Activated T-cell treated with anti-CD3 and anti-CD28 coated beads, Interleukin-2, amount 50 U/mL, for 4 hours (primary cell): ENCODE results near the gene ENTR1. TPM values are rescaled to one million over a fixed set of nuclear protein-coding genes. Genes with fewer than 3 reads are reported as not detected.
"Not testable (repeated sequence)": the region's sequence is repeated elsewhere in the genome, so short reads cannot be mapped to it uniquely, and the experiment has no call there.

ENCODE experiments used
- ATAC-seq, 2 donors: fragments of 200-7000 bp; cut with Tn5 transposase; one replicate each; pipeline ENCODE4 v1.10.0; 2021
- DNase-seq: peaks from one replicate; pipeline ENCODE4 v3.0.0-alpha.2; 2020
- H3K27me3 Mint-ChIP-seq: one replicate; pipeline ENCODE4 v1.8.0; 2021; ENCODE audit warnings: low read depth, mixed read lengths
- H3K36me3 Mint-ChIP-seq: one replicate; pipeline ENCODE4 v1.8.0; 2022; ENCODE audit warnings: mixed read lengths; ENCODE audit not compliant: insufficient read depth
- H3K4me1 Mint-ChIP-seq: one replicate; pipeline ENCODE4 v1.8.0; 2021; ENCODE audit warnings: low read depth, mixed read lengths
- H3K4me3 Mint-ChIP-seq: one replicate; pipeline ENCODE4 v1.8.0; 2021; ENCODE audit warnings: mild to moderate bottlenecking, moderate library complexity, mixed read lengths
- H3K9me3 Mint-ChIP-seq: one replicate; pipeline ENCODE4 v1.8.0; 2021; ENCODE audit warnings: mixed read lengths
- total RNA-seq, 3 donors: library from RNA; stranded (reverse); gene quantifications; one replicate each; pipeline ENCODE4 v1.2.1, GENCODE V29; 2021

ENTR1 gene
- total RNA-seq, 3 donors from 2014 or later, result 52.8 to 65.0 (median 59.9) TPM

DNA sequence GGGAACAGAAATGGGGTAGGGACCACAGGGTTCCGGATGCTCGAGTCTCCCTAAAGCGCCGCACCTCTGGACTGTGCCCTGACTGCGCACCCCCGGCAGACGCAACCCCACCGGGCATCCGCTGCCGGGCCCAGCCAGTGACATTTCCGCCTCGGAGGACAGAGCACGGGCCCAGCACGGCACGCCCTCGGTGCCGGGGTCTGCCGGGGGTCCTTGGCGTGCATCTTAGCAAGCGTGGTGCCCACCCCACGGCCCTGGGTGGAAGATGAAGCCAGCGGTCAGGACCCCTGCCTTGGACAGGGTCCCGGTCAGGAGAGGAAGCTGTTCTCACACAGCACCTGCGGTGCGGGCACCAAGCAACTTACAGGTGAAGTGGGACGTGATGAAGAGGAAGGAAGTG lies 22.2 kb upstream of the ENTR1 start:
- DNase-seq, result no peak

DNA sequence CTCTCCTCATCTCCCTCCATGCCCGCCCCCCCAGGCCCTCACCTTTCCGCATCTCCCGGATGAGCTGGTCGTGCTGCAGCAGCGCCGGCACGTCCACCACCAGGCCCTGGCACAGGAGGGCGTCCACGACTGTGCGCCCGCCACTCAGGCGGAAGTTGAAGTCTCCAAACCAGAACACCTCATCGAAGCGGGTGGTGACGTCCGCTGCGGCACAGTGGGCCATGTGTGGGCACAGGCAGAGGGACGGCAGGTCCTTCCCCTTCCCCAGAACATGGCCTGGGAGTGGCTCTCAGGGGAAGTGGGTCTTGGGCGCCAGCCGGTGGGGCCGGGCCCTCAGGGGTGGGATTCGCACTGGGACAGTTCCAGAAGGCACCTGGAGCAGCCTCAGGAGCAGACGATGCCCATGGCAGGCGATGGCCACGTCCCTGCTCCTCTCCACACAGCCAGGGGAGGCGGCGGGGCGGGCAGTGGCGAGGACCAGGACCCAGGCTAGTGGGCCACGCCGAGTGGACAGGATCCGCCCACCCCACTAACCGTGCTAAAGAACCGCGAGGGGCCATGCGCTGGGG lies 21.5 kb upstream of the ENTR1 start:
- DNase-seq (no peak), ATAC-seq (no peak)
- Mint-ChIP-seq H3K4me3 (no peak overlapping the region), H3K27me3 (no peaks in the 10 kb centered on the region), H3K4me1 (peaks cover 10% of the 10 kb centered on the region), H3K36me3 (peaks cover 5% of the 10 kb centered on the region), H3K9me3 (no peaks in the 10 kb centered on the region)

More for the DNA sequence above, 22.2 kb upstream of the ENTR1 start:
- no peak for ATAC-seq
- H3K4me3 Mint-ChIP-seq, result no peak overlapping the region
- H3K36me3 Mint-ChIP-seq, result peaks cover 5% of the 10 kb centered on the region
- no peaks in the 10 kb centered on the region for H3K27me3 Mint-ChIP-seq
- peaks cover 18% of the 10 kb centered on the region for H3K4me1 Mint-ChIP-seq
- H3K9me3 Mint-ChIP-seq, result no peaks in the 10 kb centered on the region

DNA sequence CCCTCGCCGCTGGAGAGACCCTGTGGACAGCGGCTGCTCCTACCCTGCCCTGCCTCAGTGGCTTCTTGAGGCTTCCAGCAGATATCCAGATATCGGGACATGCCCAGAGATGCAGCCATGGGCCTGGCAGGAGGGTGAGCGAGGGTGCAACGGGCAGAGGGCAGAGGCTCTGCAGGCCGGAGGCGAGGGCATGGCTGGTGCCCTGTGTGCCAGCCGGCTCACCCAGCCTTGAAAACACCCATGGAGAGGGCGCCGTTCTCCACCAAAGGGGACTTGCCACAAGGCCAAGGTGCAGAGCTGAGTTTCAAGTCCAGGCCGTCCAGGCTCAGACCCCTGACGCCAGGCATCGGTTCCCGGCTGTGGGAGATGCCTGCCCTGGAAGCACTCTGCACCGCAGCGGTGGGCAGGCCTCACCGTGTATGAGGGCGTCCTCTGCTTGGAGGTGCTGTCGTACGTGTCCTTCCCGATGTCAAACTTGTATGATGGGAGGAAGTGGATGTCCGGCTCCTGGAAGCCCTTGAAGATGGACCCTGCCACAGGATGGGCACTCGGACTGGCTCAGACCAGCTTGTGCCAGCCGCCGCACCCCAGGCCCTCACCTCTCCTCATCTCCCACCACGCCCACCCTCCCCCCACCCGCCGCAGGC lies 20.3 kb upstream of the ENTR1 start:
- Mint-ChIP-seq H3K36me3 (peaks cover 2% of the 10 kb centered on the region), H3K4me1 (no peaks in the 10 kb centered on the region), H3K4me3 (no peak overlapping the region), H3K9me3 (no peaks in the 10 kb centered on the region), H3K27me3 (no peaks in the 10 kb centered on the region)
- ATAC-seq (no peak), DNase-seq (no peak)

DNA sequence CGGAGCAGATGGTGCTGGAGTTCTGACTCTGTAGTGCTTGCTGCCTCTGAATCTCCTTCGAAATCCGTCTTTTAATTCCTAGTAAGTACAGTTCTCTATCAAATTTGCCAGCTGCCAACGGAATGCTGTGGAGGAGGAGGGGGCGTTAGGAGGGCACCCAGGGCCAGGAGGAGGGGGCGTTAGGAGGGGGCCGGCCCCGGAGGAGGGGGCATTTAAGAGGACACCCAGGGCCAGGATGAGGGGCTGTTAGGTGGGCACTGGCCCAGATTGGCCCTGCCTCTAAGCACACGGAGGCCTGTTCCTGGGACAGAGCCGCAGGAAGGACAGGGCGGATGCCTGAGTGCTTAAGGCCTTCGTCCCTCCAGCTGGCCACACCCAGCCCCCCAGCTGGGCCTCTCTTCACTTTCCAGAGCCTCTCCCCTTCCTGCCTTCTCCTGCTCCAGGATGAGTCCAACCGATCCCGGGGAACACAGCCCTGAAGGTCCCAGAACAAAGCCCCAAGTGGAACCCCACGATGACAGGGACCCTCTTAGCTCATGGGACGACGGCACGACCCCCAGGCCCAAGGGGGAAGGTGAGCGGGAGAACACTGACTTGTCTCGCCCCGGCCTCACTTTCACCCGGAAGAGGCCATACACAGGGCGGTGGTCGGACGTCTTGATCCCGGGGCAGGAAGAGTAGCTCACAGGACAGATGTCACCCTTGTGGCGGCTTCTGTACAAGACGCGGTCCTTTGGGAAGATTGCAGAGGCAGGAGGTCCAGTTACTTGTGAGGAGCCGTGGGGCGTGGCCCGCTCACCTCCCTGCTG lies 19.5 kb upstream of the ENTR1 start:
- H3K27me3 Mint-ChIP-seq, result no peaks in the 10 kb centered on the region
- DNase-seq (no peak), ATAC-seq (no peak)
- H3K4me1 Mint-ChIP-seq, result no peaks in the 10 kb centered on the region
- no peaks in the 10 kb centered on the region for H3K9me3 Mint-ChIP-seq
- peaks cover 2% of the 10 kb centered on the region for H3K36me3 Mint-ChIP-seq
- no peak overlapping the region for H3K4me3 Mint-ChIP-seq

DNA sequence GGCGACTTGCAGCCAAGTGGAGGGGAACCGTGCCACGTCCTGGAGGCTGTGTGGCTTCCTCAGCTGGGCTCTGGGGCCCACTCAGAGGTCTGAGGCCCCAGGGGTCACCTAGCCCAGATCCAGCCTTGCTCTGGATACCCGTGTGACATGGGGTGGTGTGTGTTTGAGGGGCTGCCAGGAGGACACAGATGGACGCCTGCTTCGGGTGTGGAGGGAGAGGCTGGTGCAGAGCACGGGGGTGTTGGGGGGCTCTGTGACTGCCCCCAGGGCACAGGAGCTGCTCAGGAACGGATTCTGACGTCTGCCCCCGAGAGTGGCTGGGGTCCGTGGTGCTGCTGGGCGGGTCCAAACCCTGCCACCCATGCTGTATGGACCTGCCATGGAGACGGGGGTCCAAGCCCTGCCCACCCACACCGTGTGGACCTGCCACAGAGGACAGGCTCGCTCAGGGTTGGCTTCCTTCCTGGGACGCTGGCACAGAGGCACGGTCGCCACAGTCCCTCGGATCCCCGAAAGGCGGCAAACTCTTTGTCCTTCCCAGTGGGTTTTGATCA lies 18.7 kb upstream of the ENTR1 start:
- DNase-seq (no peak), ATAC-seq (no peak)
- Mint-ChIP-seq H3K36me3 (peaks cover 2% of the 10 kb centered on the region), H3K9me3 (no peaks in the 10 kb centered on the region), H3K4me1 (no peaks in the 10 kb centered on the region), H3K4me3 (no peak overlapping the region), H3K27me3 (no peaks in the 10 kb centered on the region)

DNA sequence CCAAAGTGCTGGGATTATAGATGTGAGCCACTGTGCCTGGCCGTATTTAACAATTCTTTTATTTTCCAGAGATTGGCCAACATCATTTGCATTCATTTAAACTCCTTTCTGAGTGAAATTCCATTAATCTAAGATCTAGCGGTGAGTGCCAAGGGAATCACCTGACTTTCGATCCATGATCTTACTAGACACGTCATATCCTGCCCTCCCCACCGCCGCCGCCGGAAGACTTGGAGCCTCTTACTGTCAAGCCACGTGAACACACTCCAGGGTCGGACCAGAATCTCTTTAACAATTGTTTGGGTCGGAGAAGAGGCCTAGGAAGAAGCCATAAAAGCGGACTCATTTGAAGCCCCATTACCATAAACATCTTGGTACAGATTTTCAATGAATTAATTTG lies 16.4 kb upstream of the ENTR1 start:
- no peak for DNase-seq
- Mint-ChIP-seq H3K27me3 (no peaks in the 10 kb centered on the region), H3K36me3 (peaks cover 6% of the 10 kb centered on the region), H3K9me3 (no peaks in the 10 kb centered on the region), H3K4me1 (no peaks in the 10 kb centered on the region), H3K4me3 (no peak overlapping the region)
- ATAC-seq, result no peak

DNA sequence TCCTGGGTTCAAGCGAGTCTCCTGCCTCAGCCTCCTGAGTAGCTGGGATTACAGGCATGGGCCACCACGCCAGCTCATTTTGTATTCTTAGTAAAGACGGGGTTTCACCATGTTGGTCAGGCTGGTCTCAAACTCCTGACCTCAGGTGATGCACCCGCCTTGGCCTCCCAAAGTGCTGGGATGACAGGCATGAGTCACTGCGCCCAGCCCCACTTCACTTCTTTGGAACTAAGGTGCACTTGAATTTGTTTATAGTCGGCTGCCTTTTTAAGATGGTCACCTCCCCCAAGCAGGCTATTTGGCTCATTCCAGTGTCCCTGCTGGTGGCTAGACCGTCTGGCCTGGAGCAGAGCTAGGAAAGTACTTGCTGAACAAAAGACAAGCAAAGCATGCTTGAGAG lies 15.0 kb upstream of the ENTR1 start:
- ATAC-seq, H3K9me3 Mint-ChIP-seq, DNase-seq, H3K4me1 Mint-ChIP-seq, H3K36me3 Mint-ChIP-seq, H3K4me3 Mint-ChIP-seq, H3K27me3 Mint-ChIP-seq: not testable (repeated sequence)

DNA sequence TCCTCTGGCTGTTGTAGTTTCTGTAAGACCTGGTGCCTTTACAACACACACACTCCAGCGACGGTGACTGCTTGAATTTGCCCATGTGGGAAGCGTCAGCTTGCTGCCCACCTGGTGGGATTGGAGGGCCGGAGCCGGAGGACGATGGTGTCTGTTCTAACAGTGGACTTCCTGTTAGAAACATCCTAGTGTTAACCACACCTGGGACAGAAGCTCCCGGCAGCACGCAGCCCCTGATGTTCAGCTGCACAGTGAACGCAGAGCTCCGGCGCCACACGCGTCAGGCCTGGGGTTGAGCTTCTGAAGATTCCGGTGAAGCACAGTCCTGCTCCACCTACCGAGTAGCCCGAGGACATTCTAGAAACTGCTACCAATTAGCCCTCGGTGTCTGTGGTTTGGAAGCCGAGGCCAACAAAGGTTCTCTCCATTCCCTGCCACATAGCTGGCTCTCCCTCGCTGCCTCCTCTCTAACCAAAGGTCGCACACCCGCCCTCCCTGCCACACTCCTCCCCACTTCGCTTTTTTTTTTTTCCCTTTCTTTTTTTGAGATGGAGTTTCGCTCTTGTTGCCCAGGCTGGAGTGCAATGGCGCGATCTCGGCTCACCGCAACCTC lies 14.4 kb upstream of the ENTR1 start:
- Mint-ChIP-seq H3K36me3 (peaks cover 6% of the 10 kb centered on the region), H3K4me1 (no peaks in the 10 kb centered on the region), H3K9me3 (no peaks in the 10 kb centered on the region), H3K4me3 (no peak overlapping the region), H3K27me3 (no peaks in the 10 kb centered on the region)
- DNase-seq, result no peak
- peak in 1 of 2 donors; percentile 7 for ATAC-seq

DNA sequence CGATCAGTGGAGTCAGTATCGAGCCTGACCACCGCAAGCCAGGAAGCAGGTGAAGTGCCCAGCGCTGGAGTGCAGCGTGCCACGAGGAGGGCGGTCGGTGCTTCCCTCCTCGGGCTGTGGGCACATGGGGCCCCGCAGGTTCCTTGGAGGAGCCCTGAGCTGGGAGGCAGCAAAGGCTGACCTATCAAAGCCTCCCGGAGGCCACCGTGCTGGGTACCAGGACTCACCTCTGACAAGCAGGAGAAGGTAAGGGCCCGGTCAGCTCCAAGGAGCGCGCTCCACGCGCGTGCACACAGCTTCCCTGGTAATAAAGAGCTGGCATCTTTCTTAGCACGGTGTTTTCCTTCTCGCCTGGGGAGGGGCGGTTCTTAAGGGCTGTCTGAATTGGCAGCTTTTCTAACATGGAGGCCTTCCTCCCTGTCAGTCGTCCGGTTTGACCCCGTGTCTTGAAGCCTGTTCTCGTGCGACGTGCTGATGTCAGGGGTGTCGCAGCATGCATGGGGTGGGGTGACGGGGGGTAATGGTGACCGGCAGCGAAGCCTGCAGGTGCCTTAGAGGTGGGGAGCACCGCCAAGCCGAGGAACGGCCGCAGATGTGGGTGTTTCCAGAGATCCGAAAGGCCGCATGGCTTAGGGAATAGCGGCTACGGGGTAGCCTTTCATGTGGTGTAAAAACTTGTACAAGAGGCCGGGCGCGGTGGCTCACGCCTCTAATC lies 13.2 kb upstream of the ENTR1 start:
- Mint-ChIP-seq H3K4me1 (no peaks in the 10 kb centered on the region), H3K27me3 (no peaks in the 10 kb centered on the region), H3K36me3 (peaks cover 8% of the 10 kb centered on the region), H3K4me3 (no peak overlapping the region), H3K9me3 (no peaks in the 10 kb centered on the region)
- ATAC-seq (no peak), DNase-seq (no peak)

DNA sequence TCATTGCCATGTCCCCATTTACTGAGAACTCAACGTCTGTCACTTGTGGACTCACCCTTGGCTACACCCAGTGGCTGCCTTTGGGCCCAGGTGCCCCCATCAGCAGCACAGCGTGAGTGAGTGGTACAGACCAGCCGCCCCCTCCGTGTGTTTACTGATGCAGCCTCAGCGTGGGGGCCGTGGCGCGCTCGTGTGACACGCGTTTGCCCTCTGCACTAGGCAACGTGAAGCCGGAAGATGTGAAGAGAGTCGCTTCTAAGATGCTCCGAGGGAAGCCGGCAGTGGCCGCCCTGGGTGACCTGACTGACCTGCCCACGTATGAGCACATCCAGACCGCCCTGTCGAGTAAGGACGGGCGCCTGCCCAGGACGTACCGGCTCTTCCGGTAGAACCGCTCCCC lies 12.5 kb upstream of the ENTR1 start:
- H3K4me3 Mint-ChIP-seq, result no peak overlapping the region
- H3K36me3 Mint-ChIP-seq, result peaks cover 10% of the 10 kb centered on the region
- DNase-seq (no peak), ATAC-seq (no peak)
- H3K27me3 Mint-ChIP-seq, result no peaks in the 10 kb centered on the region
- H3K9me3 Mint-ChIP-seq, result no peaks in the 10 kb centered on the region
- H3K4me1 Mint-ChIP-seq, result no peaks in the 10 kb centered on the region

DNA sequence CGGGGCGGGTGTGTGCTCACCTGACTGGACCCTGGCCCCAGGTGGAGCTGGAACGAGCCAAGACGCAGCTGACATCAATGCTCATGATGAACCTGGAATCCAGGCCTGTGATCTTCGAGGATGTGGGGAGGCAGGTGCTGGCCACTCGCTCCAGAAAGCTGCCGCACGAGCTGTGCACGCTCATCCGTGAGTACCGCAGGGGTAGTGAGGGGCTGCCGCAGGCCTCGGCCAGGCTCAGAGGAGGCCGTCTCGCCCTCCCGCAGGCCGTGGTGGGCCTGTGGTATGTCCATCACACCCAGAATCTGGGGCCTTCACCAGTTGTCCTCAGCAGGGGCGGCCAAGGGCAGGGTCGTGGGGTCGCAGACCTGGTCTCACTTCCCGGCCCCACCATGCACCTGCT lies 11.4 kb upstream of the ENTR1 start:
- Mint-ChIP-seq H3K36me3 (peaks cover 18% of the 10 kb centered on the region), H3K27me3 (no peaks in the 10 kb centered on the region), H3K9me3 (no peaks in the 10 kb centered on the region), H3K4me1 (no peaks in the 10 kb centered on the region), H3K4me3 (no peak overlapping the region)
- DNase-seq, result no peak
- no peak for ATAC-seq

DNA sequence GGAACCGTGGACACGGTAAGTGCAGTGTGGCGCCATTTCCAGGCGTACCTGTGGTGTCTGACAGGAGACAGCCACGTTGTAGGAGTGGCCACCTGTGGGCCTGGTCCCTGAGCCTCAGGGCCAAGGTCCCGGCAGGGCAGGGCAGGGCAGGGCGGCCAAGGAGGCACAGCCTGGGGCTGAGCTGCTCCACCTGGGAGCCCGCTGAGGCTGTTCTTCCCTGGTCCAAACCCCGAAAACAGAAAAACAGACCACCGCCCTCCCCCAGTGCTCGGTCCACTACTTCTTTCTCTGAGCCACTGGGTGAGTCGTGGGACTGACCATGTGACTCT lies 8.6 kb upstream of the ENTR1 start:
- H3K9me3 Mint-ChIP-seq, result no peaks in the 10 kb centered on the region
- H3K4me3 Mint-ChIP-seq, result no peak overlapping the region
- no peak for DNase-seq
- no peaks in the 10 kb centered on the region for H3K4me1 Mint-ChIP-seq
- H3K36me3 Mint-ChIP-seq, result peaks cover 25% of the 10 kb centered on the region
- no peak for ATAC-seq
- no peaks in the 10 kb centered on the region for H3K27me3 Mint-ChIP-seq

DNA sequence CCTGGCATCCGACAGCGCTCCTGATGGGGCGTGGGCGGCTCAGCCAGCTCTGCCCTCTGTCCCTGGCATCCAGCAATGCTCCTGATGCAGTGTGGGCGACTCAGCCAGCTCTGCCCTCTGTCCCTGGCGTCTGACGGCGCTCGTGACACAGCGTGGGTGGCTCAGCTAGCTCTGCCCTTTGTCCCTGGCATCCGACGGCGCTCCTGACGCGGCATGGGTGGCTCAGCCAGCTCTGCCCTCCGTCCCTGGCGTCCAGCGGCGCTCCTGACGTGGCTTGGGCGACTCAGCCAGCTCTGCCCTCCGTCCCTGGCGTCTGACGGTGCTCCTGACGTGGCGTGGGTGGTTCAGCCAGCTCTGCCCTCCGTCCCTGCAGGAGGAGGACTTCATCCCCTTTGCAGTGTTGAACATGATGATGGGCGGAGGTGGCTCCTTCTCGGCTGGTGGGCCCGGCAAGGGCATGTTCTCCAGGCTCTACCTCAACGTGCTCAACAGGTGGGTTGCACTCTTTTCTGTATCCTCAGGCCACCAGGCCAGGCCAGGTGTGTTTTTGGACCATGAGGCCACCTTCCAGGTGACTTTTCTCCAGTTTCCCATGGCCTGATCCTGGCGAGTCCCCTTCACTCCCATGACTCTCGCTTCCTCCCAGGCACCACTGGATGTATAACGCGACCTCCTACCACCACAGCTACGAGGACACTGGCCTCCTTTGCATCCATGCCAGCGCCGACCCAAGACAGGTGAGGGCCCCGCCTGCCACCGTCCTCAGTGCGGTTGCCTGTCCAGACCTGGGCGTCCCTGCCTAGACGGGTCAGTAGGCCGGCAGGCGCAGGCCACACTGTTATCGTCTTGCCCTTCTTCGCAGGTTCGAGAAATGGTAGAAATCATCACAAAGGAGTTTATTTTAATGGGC lies 8.0 kb upstream of the ENTR1 start:
- DNase-seq, result no peak
- Mint-ChIP-seq H3K27me3 (no peaks in the 10 kb centered on the region), H3K9me3 (no peaks in the 10 kb centered on the region), H3K4me3 (no peak overlapping the region), H3K36me3 (peaks cover 31% of the 10 kb centered on the region), H3K4me1 (peaks cover 2% of the 10 kb centered on the region)
- ATAC-seq, result no peak
